Superior temporal gyrus (tissue), 1 donor: ENCODE measurements around the gene SHC3.

Source experiments
- DNase-seq: peaks from one replicate; pipeline ENCODE4 v3.0.0-alpha.2; 2016; ENCODE audit errors: extremely low spot score

Gene SHC3

GRCh38 chr9:89022902-89023301, 155.7 kb downstream of the SHC3 start:
- peak; percentile 9 for DNase-seq

GRCh38 chr9:89022001-89022759, 156.4 kb downstream of the SHC3 start:
- no peak for DNase-seq

GRCh38 chr9:89021154-89021803, 157.3 kb downstream of the SHC3 start:
- no peak for DNase-seq

GRCh38 chr9:89020754-89021153, 157.9 kb downstream of the SHC3 start:
- DNase-seq = no peak

- DNase-seq = no peak
Measured at GRCh38 chr9:89015336-89015735, 163.3 kb downstream of the SHC3 start.

- DNase-seq = no peak
Measured at GRCh38 chr9:89014153-89014552, 164.5 kb downstream of the SHC3 start.

GRCh38 chr9:89013660-89014059, 165.0 kb downstream of the SHC3 start:
- no peak for DNase-seq

- no peak for DNase-seq
Measured at GRCh38 chr9:89012294-89013042, 166.2 kb downstream of the SHC3 start.

GRCh38 chr9:89011683-89012082, 166.9 kb downstream of the SHC3 start:
- no peak for DNase-seq

GRCh38 chr9:89010526-89011111, 168.0 kb downstream of the SHC3 start:
- DNase-seq = no peak

GRCh38 chr9:89010056-89010455, 168.6 kb downstream of the SHC3 start:
- DNase-seq = no peak

- DNase-seq = no peak
Measured at GRCh38 chr9:89009546-89009840, 169.1 kb downstream of the SHC3 start.

- DNase-seq = no peak
Measured at GRCh38 chr9:89008744-89009545, 169.7 kb downstream of the SHC3 start.

GRCh38 chr9:89008055-89008743, 170.4 kb downstream of the SHC3 start:
- DNase-seq = no peak

- DNase-seq = no peak
Measured at GRCh38 chr9:89006996-89007967, 171.3 kb downstream of the SHC3 start.

- no peak for DNase-seq
Measured at GRCh38 chr9:89006267-89006666, 172.4 kb downstream of the SHC3 start.

- no peak for DNase-seq
Measured at GRCh38 chr9:89005323-89005722, 173.3 kb downstream of the SHC3 start.

GRCh38 chr9:89002987-89003386, 175.6 kb downstream of the SHC3 start:
- no peak for DNase-seq

GRCh38 chr9:89001917-89002540, 176.6 kb downstream of the SHC3 start:
- DNase-seq = no peak
